ENCODE data around the gene KLHL40. TPM values are rescaled to one million over a fixed set of nuclear protein-coding genes. Genes with fewer than 3 reads are reported as not detected.

Gene KLHL40
- total RNA-seq, 1 donor from 2014 or later = not detected

DNA sequence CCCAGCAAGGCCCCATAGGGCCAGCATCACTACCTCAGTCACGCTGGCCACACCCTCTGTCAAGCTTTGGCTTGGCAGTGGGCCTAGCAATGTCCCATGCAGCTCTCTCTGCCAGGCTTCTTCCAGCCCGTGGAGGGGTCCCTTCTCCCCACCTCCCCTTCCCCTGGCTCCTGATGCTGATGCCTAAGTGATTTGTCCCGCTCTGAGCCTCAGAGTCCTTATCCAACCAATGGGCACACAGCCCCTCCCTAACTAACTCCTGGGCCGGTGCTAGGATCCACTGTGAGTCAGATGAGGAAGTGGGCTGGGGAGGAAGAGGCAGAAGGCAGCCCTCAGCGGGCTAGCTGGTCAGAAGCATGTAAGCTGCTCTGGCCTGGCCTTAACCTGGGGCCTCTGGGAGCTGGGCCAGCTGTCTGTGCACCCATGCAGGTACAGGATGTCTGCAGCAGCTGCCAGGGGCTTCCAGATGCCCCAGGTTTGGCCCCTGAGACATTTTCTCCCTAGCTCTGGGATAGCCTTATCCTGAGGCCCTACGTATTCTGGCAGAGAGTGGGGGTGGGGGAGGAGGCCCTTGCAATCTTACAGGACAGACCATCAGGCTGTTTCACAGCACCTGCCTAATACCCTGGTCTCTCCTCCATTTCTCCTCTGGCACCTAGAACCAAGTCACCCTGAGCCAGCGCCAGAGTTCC is 32.6 kb upstream of the KLHL40 start:
- no peaks in the 10 kb centered on the region for H3K9me3 Mint-ChIP-seq (ENCODE audit: unreplicated experiment)
- DNase-seq (ENCODE audit: low read depth) (peak; percentile 74), FAIRE-seq (peak; percentile 52)
- H3K9me3 ChIP-seq (ENCODE audit: insufficient read depth, low read depth, low read length) = no peaks in the 10 kb centered on the region
- H3K27ac Mint-ChIP-seq (ENCODE audit: unreplicated experiment) = peak overlapping the region; percentile 91
- peaks cover 40% of the 10 kb centered on the region for H3K4me1 Mint-ChIP-seq (ENCODE audit: low read depth, unreplicated experiment)
- H3K36me3 Mint-ChIP-seq (ENCODE audit: low read depth, unreplicated experiment) = peaks cover 10% of the 10 kb centered on the region
- peaks cover 60% of the 10 kb centered on the region for H4K20me1 ChIP-seq (ENCODE audit: insufficient read depth, low read length)
- peak overlapping the region; percentile 12 for H2AFZ ChIP-seq (ENCODE audit: low read depth, low read length)
- peaks cover 51% of the 10 kb centered on the region for H3K4me1 ChIP-seq (ENCODE audit: insufficient read depth, low read length)
- TF ChIP-seq, protein P1, sequence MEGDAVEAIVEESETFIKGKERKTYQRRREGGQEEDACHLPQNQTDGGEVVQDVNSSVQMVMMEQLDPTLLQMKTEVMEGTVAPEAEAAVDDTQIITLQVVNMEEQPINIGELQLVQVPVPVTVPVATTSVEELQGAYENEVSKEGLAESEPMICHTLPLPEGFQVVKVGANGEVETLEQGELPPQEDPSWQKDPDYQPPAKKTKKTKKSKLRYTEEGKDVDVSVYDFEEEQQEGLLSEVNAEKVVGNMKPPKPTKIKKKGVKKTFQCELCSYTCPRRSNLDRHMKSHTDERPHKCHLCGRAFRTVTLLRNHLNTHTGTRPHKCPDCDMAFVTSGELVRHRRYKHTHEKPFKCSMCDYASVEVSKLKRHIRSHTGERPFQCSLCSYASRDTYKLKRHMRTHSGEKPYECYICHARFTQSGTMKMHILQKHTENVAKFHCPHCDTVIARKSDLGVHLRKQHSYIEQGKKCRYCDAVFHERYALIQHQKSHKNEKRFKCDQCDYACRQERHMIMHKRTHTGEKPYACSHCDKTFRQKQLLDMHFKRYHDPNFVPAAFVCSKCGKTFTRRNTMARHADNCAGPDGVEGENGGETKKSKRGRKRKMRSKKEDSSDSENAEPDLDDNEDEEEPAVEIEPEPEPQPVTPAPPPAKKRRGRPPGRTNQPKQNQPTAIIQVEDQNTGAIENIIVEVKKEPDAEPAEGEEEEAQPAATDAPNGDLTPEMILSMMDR (IDR thresholded peaks at IDR 0.05; ENCODE audit: insufficient read depth, low read depth, low read length) = no peak
- no peak for TF ChIP-seq EZH2 (IDR thresholded peaks at IDR 0.05; ENCODE audit: insufficient read depth, low read length)
- H3K4me2 ChIP-seq (ENCODE audit: low read length) = peak overlapping the region; percentile 97
- peak overlapping the region; percentile 52 for H3K27ac ChIP-seq (ENCODE audit: low read depth, low read length)
- H3K36me3 ChIP-seq (ENCODE audit: insufficient read depth, low read length) = peaks cover 11% of the 10 kb centered on the region
- peaks cover 57% of the 10 kb centered on the region for H3K79me2 ChIP-seq (ENCODE audit: insufficient read depth, low read length)
- H3K27me3 Mint-ChIP-seq (ENCODE audit: low read depth, unreplicated experiment) = no peaks in the 10 kb centered on the region
- peak overlapping the region; percentile 91 for H3K4me3 Mint-ChIP-seq (ENCODE audit: unreplicated experiment)
- H3K27me3 ChIP-seq (ENCODE audit: insufficient read depth, low read length) = no peaks in the 10 kb centered on the region
- peak overlapping the region; percentile 68 for H3K4me3 ChIP-seq (ENCODE audit: insufficient read depth, low read depth, low read length)
- H3K9ac ChIP-seq (ENCODE audit: low read length) = peak overlapping the region; percentile 89

DNA sequence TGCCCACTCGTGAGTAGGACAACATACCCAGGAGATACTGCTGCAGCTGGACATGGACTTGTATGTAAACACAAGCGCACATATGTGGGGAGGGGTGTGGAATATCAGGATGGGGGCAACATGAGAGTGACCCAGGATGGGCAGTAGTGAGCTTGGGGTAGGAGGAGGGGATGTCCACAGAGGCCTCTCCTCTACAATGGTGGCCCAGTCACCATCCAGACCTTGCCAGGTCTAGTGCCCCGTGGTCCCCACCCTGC is 32.1 kb upstream of the KLHL40 start:
- H3K36me3 Mint-ChIP-seq (ENCODE audit: low read depth, unreplicated experiment) = peaks cover 10% of the 10 kb centered on the region
- H3K4me1 Mint-ChIP-seq (ENCODE audit: low read depth, unreplicated experiment) = peaks cover 37% of the 10 kb centered on the region
- peak overlapping the region; percentile 66 for H3K27ac Mint-ChIP-seq (ENCODE audit: unreplicated experiment)
- FAIRE-seq (no peak), DNase-seq (ENCODE audit: low read depth) (no peak)
- H3K9ac ChIP-seq (ENCODE audit: low read length) = peak overlapping the region; percentile 89
- H2AFZ ChIP-seq (ENCODE audit: low read depth, low read length) = peak overlapping the region; percentile 67
- TF ChIP-seq EZH2 (IDR thresholded peaks at IDR 0.05; ENCODE audit: insufficient read depth, low read length) = no peak
- TF ChIP-seq, protein P1 (IDR thresholded peaks at IDR 0.05; ENCODE audit: insufficient read depth, low read depth, low read length) = no peak
- H3K79me2 ChIP-seq (ENCODE audit: insufficient read depth, low read length) = peaks cover 57% of the 10 kb centered on the region
- H3K36me3 ChIP-seq (ENCODE audit: insufficient read depth, low read length) = peaks cover 7% of the 10 kb centered on the region
- peaks cover 51% of the 10 kb centered on the region for H3K4me1 ChIP-seq (ENCODE audit: insufficient read depth, low read length)
- H3K27ac ChIP-seq (ENCODE audit: low read depth, low read length) = peak overlapping the region; percentile 52
- H3K4me3 Mint-ChIP-seq (ENCODE audit: unreplicated experiment) = peak overlapping the region; percentile 91
- H3K27me3 ChIP-seq (ENCODE audit: insufficient read depth, low read length) = no peaks in the 10 kb centered on the region
- H3K9me3 Mint-ChIP-seq (ENCODE audit: unreplicated experiment) = no peaks in the 10 kb centered on the region
- no peaks in the 10 kb centered on the region for H3K27me3 Mint-ChIP-seq (ENCODE audit: low read depth, unreplicated experiment)
- H3K4me3 ChIP-seq (ENCODE audit: insufficient read depth, low read depth, low read length) = peak overlapping the region; percentile 68
- peak overlapping the region; percentile 97 for H3K4me2 ChIP-seq (ENCODE audit: low read length)
- no peaks in the 10 kb centered on the region for H3K9me3 ChIP-seq (ENCODE audit: insufficient read depth, low read depth, low read length)
- H4K20me1 ChIP-seq (ENCODE audit: insufficient read depth, low read length) = peaks cover 59% of the 10 kb centered on the region
